K562 (cell line): ENCODE results near the gene CCDC171. TPM values are rescaled to one million over a fixed set of nuclear protein-coding genes. Genes with fewer than 3 reads are reported as not detected.

Experiments
- ATF1 ChIP-seq, 2 experiments: fragments of 450-650 bp in 1 of 2; IDR thresholded peaks; 2 replicates each; pipeline ENCODE4 v1.6.1; 2016; ENCODE audit warnings: missing compliant biosample characterization in 1 of 2, missing genetic modification characterization in 1 of 2
- EGR1 ChIP-seq: fragments of 450-650 bp; conservative IDR thresholded peaks from 2 replicates; pipeline ENCODE4 v1.6.1; 2017; ENCODE audit warnings: mild to moderate bottlenecking
- FOXK1 ChIP-seq: sonication (generic); formaldehyde crosslinking; IDR thresholded peaks from 2 replicates; pipeline ENCODE4 v1.8.0; 2022; ENCODE audit warnings: missing genetic modification reagents, mild to moderate bottlenecking, borderline replicate concordance
- FUS ChIP-seq: fragments of 200-400 bp; formaldehyde crosslinking; optimal IDR thresholded peaks from 2 replicates; pipeline ENCODE3; 2017; ENCODE audit warnings: low read depth, low read length
- KAT7 ChIP-seq: sonication (generic); formaldehyde crosslinking; IDR thresholded peaks from 2 replicates; pipeline ENCODE4 v1.8.0; 2022; ENCODE audit warnings: missing genetic modification reagents, mild to moderate bottlenecking, borderline replicate concordance
- KDM5B ChIP-seq: fragments of 200-600 bp; sonication (generic); IDR thresholded peaks from 2 replicates; pipeline ENCODE4 v1.6.1; 2012; ENCODE audit warnings: low read depth, mild to moderate bottlenecking, moderate library complexity, low read length, control low read depth, inconsistent platforms; ENCODE audit not compliant: insufficient replicate concordance
- NCOA1 ChIP-seq: fragments of 450-650 bp; IDR thresholded peaks from 2 replicates; pipeline ENCODE4 v1.6.1; 2016; ENCODE audit warnings: low read depth
- NFIC ChIP-seq: fragments of 450-650 bp; IDR thresholded peaks from 2 replicates; pipeline ENCODE4 v1.6.1; 2017; ENCODE audit warnings: mild to moderate bottlenecking, inconsistent platforms
- NR2F6 ChIP-seq: fragments of 450-650 bp; formaldehyde crosslinking; IDR thresholded peaks from 2 replicates; pipeline ENCODE4 v1.4.0; 2020; ENCODE audit warnings: mild to moderate bottlenecking
- POLR2G ChIP-seq: fragments of 200-400 bp; formaldehyde crosslinking; IDR thresholded peaks from 2 replicates; pipeline ENCODE4 v1.6.1; 2017; ENCODE audit warnings: low read depth, mild to moderate bottlenecking, antibody characterized with exemption, low read length, moderate library complexity
- PRMT5 ChIP-seq: sonication (generic); formaldehyde crosslinking; IDR thresholded peaks from 2 replicates; pipeline ENCODE4 v1.5.0; 2020; ENCODE audit warnings: missing genetic modification reagents
- RBM34 ChIP-seq: fragments of 200-400 bp; formaldehyde crosslinking; IDR thresholded peaks from 2 replicates; pipeline ENCODE4 v1.6.1; 2018; ENCODE audit warnings: low read length, borderline replicate concordance; ENCODE audit not compliant: insufficient read depth
- RBM39 ChIP-seq: fragments of 200-400 bp; formaldehyde crosslinking; optimal IDR thresholded peaks from 2 replicates; pipeline ENCODE3; 2018; ENCODE audit warnings: low read depth, low read length
- SLC30A9 ChIP-seq: fragments of 250-450 bp; sonication (Bioruptor Pico); IDR thresholded peaks from 2 replicates; pipeline ENCODE4 v1.8.0; 2022; ENCODE audit warnings: mild to moderate bottlenecking, moderate library complexity
- TAF15 ChIP-seq: fragments of 200-400 bp; formaldehyde crosslinking; IDR thresholded peaks from 2 replicates; pipeline ENCODE4 v1.6.1; 2017; ENCODE audit warnings: mild to moderate bottlenecking, low read depth, low read length, moderate library complexity
- TCF3 ChIP-seq: sonication (generic); formaldehyde crosslinking; IDR thresholded peaks from 2 replicates; pipeline ENCODE4 v1.4.0; 2020; ENCODE audit warnings: mild to moderate bottlenecking, missing genetic modification reagents
- ZFPM2 ChIP-seq: fragments of 250-450 bp; sonication (Bioruptor Pico); IDR thresholded peaks from 2 replicates; pipeline ENCODE4 v1.5.1; 2022; ENCODE audit warnings: mild to moderate bottlenecking
- ZNF143 ChIP-seq: sonication (generic); formaldehyde crosslinking; IDR thresholded peaks from 2 replicates; pipeline ENCODE4 v1.9.0; 2022; ENCODE audit warnings: mild to moderate bottlenecking, missing genetic modification reagents
- ZNF212 ChIP-seq: fragments of 450-650 bp; formaldehyde crosslinking; IDR thresholded peaks from 2 replicates; pipeline ENCODE4 v1.4.0; 2020; ENCODE audit warnings: mild to moderate bottlenecking
- ZNF239 ChIP-seq: fragments of 250-450 bp; sonication (Bioruptor Pico); IDR thresholded peaks from 2 replicates; pipeline ENCODE4 v1.4.0; 2020; ENCODE audit warnings: mild to moderate bottlenecking
- ZNF408 ChIP-seq: fragments of 250-450 bp; sonication (Bioruptor Pico); IDR thresholded peaks from 2 replicates; pipeline ENCODE4 v1.4.0; 2020; ENCODE audit warnings: low read depth, mild to moderate bottlenecking, moderate library complexity
- polyA plus RNA-seq, 8 experiments: library from polyadenylated mRNA; depleted of rRNA in 4 of 8; stranded (reverse) in 5 of 8; unstranded in 3 of 8; fragments of >200 nt; fragmentation: Nextera tagmentation in 2 of 8; fragmentation: Illumina TruSeq in 1 of 8; extraction: Ambion mirVana in 2 of 8; extraction: Trizol in 1 of 8; gene quantifications; 2 replicates each; pipeline versions ENCODE4 v1.2.1 to v1.2.3, GENCODE V29; 2011 to 2014; ENCODE audit warnings: inconsistent platforms in 1 of 8, missing spikeins in 1 of 8
- total RNA-seq, 7 experiments: library from RNA; depleted of rRNA in 6 of 7; stranded (reverse); fragments of >200 nt in 6 of 7; fragmentation: Illumina TruSeq in 2 of 7; extraction: Trizol in 2 of 7; gene quantifications; 2 replicates each; pipeline versions ENCODE4 v1.2.1 to v1.2.3, GENCODE V29; 2011 to 2021; ENCODE audit warnings: low replicate concordance in 1 of 7
- TF ChIP-seq, protein P1 (sequence below): fragments of 250-450 bp; sonication (Bioruptor Pico); IDR thresholded peaks from 2 replicates; pipeline ENCODE4 v1.5.0; 2020; ENCODE audit warnings: mild to moderate bottlenecking, borderline replicate concordance
- TF ChIP-seq, protein P2 (sequence below): fragments of 450-650 bp; IDR thresholded peaks from 2 replicates; pipeline ENCODE4 v1.6.1; 2016

The CCDC171 gene
- total and polyA plus RNA-seq, 9 of the 15 experiments (the other 6 are each of a cell fraction or from before 2014, with no cell fraction given), result 0.08 to 3.8 (median 0.27) TPM

DNA sequence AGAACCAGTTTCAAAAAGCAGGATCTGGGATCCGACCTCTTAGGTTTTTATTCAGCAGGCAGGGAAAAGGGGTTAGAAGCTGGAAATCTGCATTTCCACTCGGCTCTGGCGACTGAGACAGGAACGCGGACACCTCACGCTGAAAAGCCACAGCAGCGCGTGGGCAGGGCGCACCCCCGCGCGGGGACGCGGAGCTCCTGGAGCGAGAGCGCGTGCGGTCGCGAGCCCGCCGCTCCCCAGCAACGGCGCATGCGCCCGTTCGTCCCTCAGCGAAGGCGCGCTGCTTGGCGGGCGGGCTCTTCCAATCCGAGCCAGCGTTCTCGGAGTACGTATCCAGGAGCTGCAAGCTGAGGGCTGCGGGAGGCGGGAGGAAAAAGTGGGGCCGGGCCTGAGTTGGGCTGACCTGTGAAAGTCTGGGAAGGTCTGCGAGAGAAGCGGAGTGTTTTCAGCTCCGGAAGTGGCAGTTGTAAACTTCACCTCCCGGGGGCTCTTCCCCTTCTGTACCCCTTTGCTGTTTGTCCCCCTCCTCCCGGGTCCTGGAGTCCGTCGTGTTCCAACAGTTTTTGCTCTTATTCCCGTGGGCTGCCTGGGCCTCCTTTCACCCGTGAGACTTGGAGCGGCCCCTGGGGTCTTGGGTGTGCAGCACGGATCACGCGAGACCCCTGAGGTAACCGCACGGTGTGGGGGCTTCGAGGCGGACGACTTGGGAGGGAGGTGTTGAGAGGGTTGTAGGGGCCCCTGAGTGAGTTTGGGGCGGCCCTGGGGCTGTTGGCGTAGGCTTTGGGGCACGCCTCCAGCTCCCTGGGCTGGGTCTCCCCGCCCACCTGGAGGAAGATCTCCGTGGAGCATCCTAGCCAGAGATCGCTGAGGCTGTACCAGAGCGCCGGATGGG, at the start of gene CCDC171 (continued):
- TF ChIP-seq FUS (no peak), ATF1 (CRISPR knock-in tag; IDR thresholded peaks at IDR 0.05) (no peak), ATF1 (tag; IDR thresholded peaks at IDR 0.05) (0 out of 2 replicates have a peak, but pooled peaks have one; percentile 42), ZNF239 (no peak), ZFPM2 (CRISPR knock-in tag) (no peak), EGR1 (peak; percentile 83), NR2F6 (CRISPR knock-in tag) (no peak), FOXK1 (no peak), POLR2G (peak; percentile 81), SLC30A9 (CRISPR knock-in tag) (no peak), ZNF212 (no peak), NFIC (no peak), RBM34 (no peak), PRMT5 (no peak), RBM39 (no peak), TAF15 (no peak), KDM5B (peak; percentile 58), ZNF143 (CRISPR knock-in tag) (no peak), ZNF408 (CRISPR knock-in tag) (no peak), KAT7 (CRISPR knock-in tag) (no peak), NCOA1 (no peak), TCF3 (no peak)
- TF ChIP-seq, protein P1, sequence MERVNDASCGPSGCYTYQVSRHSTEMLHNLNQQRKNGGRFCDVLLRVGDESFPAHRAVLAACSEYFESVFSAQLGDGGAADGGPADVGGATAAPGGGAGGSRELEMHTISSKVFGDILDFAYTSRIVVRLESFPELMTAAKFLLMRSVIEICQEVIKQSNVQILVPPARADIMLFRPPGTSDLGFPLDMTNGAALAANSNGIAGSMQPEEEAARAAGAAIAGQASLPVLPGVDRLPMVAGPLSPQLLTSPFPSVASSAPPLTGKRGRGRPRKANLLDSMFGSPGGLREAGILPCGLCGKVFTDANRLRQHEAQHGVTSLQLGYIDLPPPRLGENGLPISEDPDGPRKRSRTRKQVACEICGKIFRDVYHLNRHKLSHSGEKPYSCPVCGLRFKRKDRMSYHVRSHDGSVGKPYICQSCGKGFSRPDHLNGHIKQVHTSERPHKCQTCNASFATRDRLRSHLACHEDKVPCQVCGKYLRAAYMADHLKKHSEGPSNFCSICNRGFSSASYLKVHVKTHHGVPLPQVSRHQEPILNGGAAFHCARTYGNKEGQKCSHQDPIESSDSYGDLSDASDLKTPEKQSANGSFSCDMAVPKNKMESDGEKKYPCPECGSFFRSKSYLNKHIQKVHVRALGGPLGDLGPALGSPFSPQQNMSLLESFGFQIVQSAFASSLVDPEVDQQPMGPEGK (CRISPR knock-in tag), result no peak
- TF ChIP-seq, protein P2, sequence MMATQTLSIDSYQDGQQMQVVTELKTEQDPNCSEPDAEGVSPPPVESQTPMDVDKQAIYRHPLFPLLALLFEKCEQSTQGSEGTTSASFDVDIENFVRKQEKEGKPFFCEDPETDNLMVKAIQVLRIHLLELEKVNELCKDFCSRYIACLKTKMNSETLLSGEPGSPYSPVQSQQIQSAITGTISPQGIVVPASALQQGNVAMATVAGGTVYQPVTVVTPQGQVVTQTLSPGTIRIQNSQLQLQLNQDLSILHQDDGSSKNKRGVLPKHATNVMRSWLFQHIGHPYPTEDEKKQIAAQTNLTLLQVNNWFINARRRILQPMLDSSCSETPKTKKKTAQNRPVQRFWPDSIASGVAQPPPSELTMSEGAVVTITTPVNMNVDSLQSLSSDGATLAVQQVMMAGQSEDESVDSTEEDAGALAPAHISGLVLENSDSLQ, result 0 out of 2 replicates have a peak, but pooled peaks have one; percentile 28
